Right ventricle myocardium superior (tissue), 1 donor: ENCODE measurements around the gene SLC25A43. TPM values are rescaled to one million over a fixed set of nuclear protein-coding genes. Genes with fewer than 3 reads are reported as not detected.
"Not testable (repeated sequence)": the region's sequence is repeated elsewhere in the genome, so short reads cannot be mapped to it uniquely, and the experiment has no call there.

Experiments
- ATAC-seq: fragments of 200-7000 bp; cut with Tn5 transposase; one replicate; pipeline ENCODE4 v1.9.1; 2020; ENCODE audit warnings: mild to moderate bottlenecking; ENCODE audit not compliant: poor library complexity
- DNase-seq: peaks from one replicate; pipeline ENCODE4 v3.0.0-alpha.2; 2020
- intact Hi-C: fragments of 100-400 bp; cut with DNase I; formaldehyde crosslinking; loops from one replicate; pipeline ENCODE4 v1.11.2; 2022
- long read RNA-seq: library from polyadenylated mRNA; unstranded; transcript quantifications from one replicate; pipeline ENCODE4 v2.0.0, GENCODE V29; 2021
- total RNA-seq: library from RNA; stranded (reverse); fragmentation: NEBNext Ultra II Directional; extraction: Animal tissue kit (Norgen Biotek cat#: 25700); gene quantifications from one replicate; pipeline ENCODE4 v1.2.1, GENCODE V29; 2021
- donor health status: DM: no; HTN: yes; CAD: no; lungs with severe emphysema.

The SLC25A43 gene
- total RNA-seq: 2.1 TPM
- long read RNA-seq, partial matches to known transcripts: 1 of 3 reads
- long read RNA-seq, other reads (novel, unspliced or antisense): 1 of 3 reads

- DNase-seq (peak; percentile 51), ATAC-seq (peak; percentile 94)
- intact Hi-C loops: no loop called here
Observed at GRCh38 chrX:119398974-119399771, at the start of gene SLC25A43. SLC25A43 (plus strand) TSS chrX:119399336; CDS start chrX:119399404, 68 bp downstream.

GRCh38 chrX:119359618-119360382, 39.3 kb upstream of the SLC25A43 start:
- intact Hi-C loops: no loop called here
- DNase-seq (no peak), ATAC-seq (no peak)

- ATAC-seq, intact Hi-C loops, DNase-seq: not testable (repeated sequence)
Observed at GRCh38 chrX:119361451-119361850, 37.7 kb upstream of the SLC25A43 start.

- ATAC-seq, intact Hi-C loops, DNase-seq: not testable (repeated sequence)
Observed at GRCh38 chrX:119362074-119362473, 37.1 kb upstream of the SLC25A43 start.

- DNase-seq (no peak), ATAC-seq (no peak)
- intact Hi-C loops: no loop called here
Observed at GRCh38 chrX:119363391-119363790, 35.7 kb upstream of the SLC25A43 start.

- intact Hi-C loops: not testable (repeated sequence)
Observed at GRCh38 chrX:119371861-119372260, 27.3 kb upstream of the SLC25A43 start.

GRCh38 chrX:119374736-119375135, 24.4 kb upstream of the SLC25A43 start:
- intact Hi-C loops: no loop called here
- ATAC-seq (no peak), DNase-seq (no peak)

More at GRCh38 chrX:119371861-119372260, 27.3 kb upstream of the SLC25A43 start:
- ATAC-seq, DNase-seq: not testable (repeated sequence)

GRCh38 chrX:119375561-119375960, 23.6 kb upstream of the SLC25A43 start:
- intact Hi-C loops: no loop called here
- DNase-seq: no peak
- no peak for ATAC-seq

GRCh38 chrX:119376312-119376711, 22.8 kb upstream of the SLC25A43 start:
- ATAC-seq: no peak
- intact Hi-C loops: no loop called here
- DNase-seq: no peak

- intact Hi-C loops: no loop called here
- DNase-seq (no peak), ATAC-seq (no peak)
Observed at GRCh38 chrX:119381349-119381944, 17.7 kb upstream of the SLC25A43 start.

GRCh38 chrX:119382606-119383005, 16.5 kb upstream of the SLC25A43 start:
- intact Hi-C loops: no loop called here
- DNase-seq (no peak), ATAC-seq (no peak)

GRCh38 chrX:119386685-119387084, 12.5 kb upstream of the SLC25A43 start:
- DNase-seq, intact Hi-C loops, ATAC-seq: not testable (repeated sequence)

GRCh38 chrX:119387426-119387825, 11.7 kb upstream of the SLC25A43 start:
- intact Hi-C loops: not testable (repeated sequence)

GRCh38 chrX:119389214-119389613, 9.9 kb upstream of the SLC25A43 start:
- intact Hi-C loops: no loop called here
- no peak for ATAC-seq
- DNase-seq: no peak

More at GRCh38 chrX:119387426-119387825, 11.7 kb upstream of the SLC25A43 start:
- not testable (repeated sequence) for DNase-seq, ATAC-seq

- DNase-seq: no peak
- intact Hi-C loops: no loop called here
- no peak for ATAC-seq
Observed at GRCh38 chrX:119389871-119390501, 9.2 kb upstream of the SLC25A43 start.

GRCh38 chrX:119391279-119391678, 7.9 kb upstream of the SLC25A43 start:
- DNase-seq (no peak), ATAC-seq (no peak)
- intact Hi-C loops: no loop called here

GRCh38 chrX:119393144-119393543, 6.0 kb upstream of the SLC25A43 start:
- DNase-seq (no peak), ATAC-seq (no peak)
- intact Hi-C loops: no loop called here

- intact Hi-C loops: no loop called here
Observed at GRCh38 chrX:119398587-119398973, 556 bp upstream of the SLC25A43 start.

GRCh38 chrX:119399772-119400101, 601 bp downstream of the SLC25A43 start:
- ATAC-seq (peak; percentile 45), DNase-seq (no peak)
- intact Hi-C loops: no loop called here

More at GRCh38 chrX:119398587-119398973, 556 bp upstream of the SLC25A43 start:
- peak; percentile 20 for ATAC-seq
- DNase-seq: no peak
